Measurements from ENCODE around the gene PLCZ1. TPM values are rescaled to one million over a fixed set of nuclear protein-coding genes. Genes with fewer than 3 reads are reported as not detected.

Gene PLCZ1
- total RNA-seq, 1 donor from 2014 or later: not detected

DNA sequence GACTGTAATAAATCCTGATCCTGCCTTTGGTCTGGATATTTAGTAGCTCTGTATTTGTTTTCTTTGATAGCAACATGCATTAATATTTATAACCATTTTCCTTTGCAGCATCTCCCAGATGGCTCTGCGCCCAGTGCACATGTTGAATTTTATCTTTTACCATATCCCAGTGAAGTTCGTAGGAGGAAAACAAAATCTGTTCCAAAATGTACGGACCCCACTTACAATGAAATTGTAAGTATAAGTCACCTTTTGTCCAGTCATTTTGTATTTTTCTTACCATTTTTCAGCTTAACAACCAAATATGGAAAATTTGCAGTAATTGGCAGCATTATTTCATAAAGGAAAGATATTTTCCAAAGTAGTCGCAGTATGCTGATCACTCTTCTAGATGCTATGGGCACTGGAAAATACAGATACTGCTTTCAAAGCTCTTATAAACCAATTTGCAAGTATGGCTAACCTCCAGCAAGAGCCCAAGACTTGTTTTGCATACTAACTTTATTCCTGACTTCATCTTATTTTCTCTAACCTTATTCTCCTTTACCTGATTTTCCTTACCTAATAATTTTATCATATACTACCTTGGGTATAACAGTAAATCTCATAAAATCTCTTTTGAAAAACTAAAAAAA, 97.4 kb downstream of the PLCZ1 start:
- H3K4me3 Mint-ChIP-seq: no peak overlapping the region
- no peak overlapping the region for H3K27ac Mint-ChIP-seq
- intact Hi-C loops (cut with micrococcal nuclease): no loop called here
- no peaks in the 10 kb centered on the region for H3K9me3 Mint-ChIP-seq
- no peaks in the 10 kb centered on the region for H3K36me3 Mint-ChIP-seq (ENCODE audit: low read depth)
- H3K27me3 Mint-ChIP-seq: no peaks in the 10 kb centered on the region
- DNase-seq: no peak
- H3K4me1 Mint-ChIP-seq: no peaks in the 10 kb centered on the region

DNA sequence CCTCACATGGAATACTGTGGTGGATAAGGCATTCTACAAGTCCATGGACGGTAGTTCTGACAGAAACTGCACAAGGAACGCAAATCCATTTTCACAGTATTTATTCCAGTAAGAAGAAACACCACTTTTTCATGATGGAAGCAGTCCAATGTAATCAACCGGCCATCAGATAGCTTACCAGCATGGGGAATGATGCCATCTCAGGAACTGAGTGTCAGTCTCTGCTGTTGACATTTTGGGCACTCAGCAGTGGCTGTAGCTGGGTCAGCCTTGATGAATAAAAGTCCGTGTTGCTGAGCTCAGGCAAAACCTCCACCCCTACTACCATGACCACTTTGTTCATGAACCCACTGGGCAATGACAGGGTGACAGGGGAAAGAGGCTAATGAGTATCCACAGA, 103.4 kb downstream of the PLCZ1 start:
- intact Hi-C loops (cut with micrococcal nuclease): no loop called here
- peaks cover 5% of the 10 kb centered on the region for H3K9me3 Mint-ChIP-seq
- H3K27ac Mint-ChIP-seq: no peak overlapping the region
- H3K36me3 Mint-ChIP-seq (ENCODE audit: low read depth): no peaks in the 10 kb centered on the region
- no peaks in the 10 kb centered on the region for H3K4me1 Mint-ChIP-seq
- H3K4me3 Mint-ChIP-seq: no peak overlapping the region
- no peaks in the 10 kb centered on the region for H3K27me3 Mint-ChIP-seq
- DNase-seq: no peak

Other genes with a start within 250 kb of the PLCZ1 start
- not detected in 2 replicates for gene CAPZA3, start 107 bp upstream of the PLCZ1 start, total RNA-seq

Measured in activated CD4-positive, alpha-beta T cell treated with anti-CD3 and anti-CD28 coated beads, Interleukin-2, amount 10 ng/mL, durations not matched to agents 24 days and 14 days (primary cell).